Activated CD4-positive, alpha-beta T cell treated with anti-CD3 and anti-CD28 coated beads, Interleukin-2, amount 50 U/mL, for 48 hours (primary cell): ENCODE data around the gene LCTL.
"Not testable (repeated sequence)": the region's sequence is repeated elsewhere in the genome, so short reads cannot be mapped to it uniquely, and the experiment has no call there.

Experiments
- DNase-seq, 2 experiments: peaks; one replicate each; pipeline ENCODE4 v3.0.0-alpha.2; 2020

Gene LCTL

DNA sequence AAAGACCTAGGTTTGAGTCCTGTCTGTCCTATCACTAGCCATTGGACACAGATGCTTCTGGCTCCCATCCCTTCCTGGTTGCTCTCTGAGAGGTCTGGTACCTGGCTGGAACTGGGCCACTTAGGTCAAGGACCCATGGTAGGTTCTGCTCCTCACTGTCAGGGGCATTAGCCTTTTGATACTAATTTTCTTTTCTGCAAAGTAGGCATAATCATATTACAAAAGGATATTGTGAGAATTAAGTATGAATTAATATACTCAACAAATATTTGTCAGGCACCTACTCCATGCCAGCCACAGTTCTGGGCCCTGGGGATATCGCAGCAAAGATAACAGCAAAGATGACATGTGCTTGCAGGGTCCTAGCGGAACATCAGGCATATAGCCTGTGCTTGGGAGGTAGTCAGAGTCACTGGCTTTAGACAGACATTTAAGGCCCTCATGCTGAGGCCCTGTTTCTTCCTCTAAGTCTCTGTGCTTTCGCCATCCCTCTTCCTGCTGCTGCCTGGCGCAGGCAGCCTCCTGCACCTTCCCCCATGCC is 25.6 kb upstream of the LCTL start:
- no peak for DNase-seq

DNA sequence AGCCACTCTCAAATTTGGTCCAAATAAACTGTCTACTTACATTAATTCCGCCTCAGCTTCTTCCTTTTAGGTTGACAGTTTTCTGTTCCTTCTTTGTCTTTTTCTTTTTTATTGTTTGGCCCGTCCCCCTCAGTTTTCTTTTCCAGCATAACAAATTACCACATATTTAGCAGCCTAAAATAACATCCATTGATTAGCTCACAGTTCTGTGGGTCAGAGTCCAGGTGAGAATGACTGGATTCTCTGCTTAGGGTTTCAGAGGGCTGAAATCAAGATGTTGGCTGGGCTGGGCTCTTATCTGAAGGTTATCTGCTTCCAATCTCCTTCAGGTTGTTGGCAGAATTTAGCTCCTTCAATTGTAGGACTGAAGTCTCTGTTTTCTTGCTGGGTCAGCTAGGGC is 24.6 kb upstream of the LCTL start:
- DNase-seq: no peak

DNA sequence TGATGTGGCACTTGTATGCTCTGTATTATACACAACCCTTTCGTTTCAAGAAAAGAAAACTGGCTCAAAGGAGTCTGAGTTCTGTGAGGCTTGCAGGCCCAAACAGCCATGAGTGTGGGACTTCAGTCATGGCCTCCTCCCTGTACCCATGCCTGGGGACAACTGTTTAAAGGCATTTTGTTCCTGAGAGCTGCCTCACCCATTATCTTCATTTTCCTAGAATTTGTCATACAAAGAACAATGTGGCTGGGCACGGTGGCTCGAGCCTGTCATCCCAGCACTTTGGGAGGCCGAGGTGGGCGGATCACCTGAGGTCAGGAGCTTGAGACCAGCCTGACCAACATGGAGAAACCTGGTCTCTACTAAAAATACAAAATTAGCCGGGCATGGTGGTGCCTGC is 23.6 kb upstream of the LCTL start:
- DNase-seq: not testable (repeated sequence)

- no peak for DNase-seq
These were observed 23.2 kb upstream of the LCTL start for GRCh38 chr15:66588971-66589370.

DNA sequence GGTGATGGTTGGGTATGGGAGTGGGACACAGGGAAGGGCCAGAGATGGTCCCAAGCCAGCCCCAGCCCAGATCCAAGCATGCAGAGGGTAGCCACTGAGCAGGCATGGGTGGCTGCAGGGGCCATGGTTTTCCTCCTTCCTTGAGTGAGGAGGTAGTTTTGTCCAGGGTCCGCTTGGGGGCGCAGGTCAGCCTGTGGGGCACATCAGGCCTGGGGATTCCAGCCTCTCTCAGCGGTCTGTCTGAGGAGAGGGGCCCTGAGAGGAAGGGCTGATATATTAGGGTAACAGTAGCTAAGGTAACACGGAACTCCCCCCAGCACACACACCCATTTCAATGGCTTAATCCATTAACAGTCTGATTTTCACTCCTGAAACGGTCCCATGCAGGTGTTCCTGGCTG is 22.7 kb upstream of the LCTL start:
- DNase-seq: no peak

GRCh38 chr15:66587749-66588148 is 22.0 kb upstream of the LCTL start:
- no peak for DNase-seq

DNA sequence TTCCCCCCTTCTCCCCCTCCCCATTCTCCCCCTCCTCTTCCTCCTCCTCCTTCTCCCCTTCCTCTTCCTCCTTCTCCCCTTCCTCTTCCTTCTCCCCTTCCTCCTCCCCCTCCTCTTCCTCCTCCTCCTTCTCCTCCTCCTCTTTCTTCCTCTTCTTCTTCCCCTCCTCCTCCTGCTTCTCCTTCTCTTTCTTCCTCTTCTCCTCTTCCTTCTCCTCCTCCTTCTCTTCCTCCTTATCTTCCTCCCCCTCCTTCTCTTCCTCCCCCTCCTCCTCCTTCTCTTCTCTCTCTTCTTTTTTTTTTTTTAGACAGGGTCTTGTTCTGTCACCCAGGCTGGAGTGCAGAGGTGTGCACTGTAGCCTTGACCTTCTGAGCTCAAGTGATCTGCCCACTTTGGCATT is 21.2 kb upstream of the LCTL start:
- DNase-seq: no peak

DNA sequence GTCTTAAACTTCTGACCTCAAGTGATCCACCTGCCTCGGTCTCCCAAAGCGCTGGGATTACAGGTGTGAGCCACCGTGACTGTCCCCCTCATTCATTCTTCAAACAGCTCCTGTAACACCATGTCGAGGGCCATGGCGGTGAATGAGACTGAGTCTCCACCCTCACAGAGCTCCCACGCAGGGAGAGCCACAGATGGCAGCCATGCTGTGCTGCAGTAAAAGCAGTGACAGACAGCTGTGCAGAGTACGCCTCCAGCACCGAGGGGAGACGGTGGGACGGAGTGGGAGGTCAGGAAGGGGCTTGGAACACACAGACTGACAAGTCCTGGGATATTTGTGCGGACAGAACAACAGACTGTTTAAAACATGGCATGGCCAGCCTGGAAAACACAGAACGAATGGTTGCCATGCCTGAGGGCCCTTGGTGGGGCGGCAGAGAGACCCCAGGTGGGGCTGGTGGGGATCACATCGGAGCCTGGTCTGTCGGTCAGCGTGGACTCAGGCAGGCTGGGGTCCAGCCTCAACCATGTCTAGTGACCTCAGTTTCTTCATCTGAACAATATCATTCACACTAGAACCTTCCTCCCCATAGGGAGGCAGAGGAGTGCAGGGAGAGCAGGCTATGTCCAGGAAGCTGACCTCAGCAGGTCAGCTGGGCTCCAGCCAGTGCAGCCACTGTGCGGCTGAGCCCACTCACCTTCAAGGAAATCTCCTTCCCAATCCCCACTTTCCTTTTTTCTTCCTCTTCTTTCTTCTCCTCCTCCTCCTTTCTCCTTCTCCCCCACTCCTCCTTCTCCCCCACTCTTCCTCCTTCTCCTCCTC is 20.6 kb upstream of the LCTL start:
- DNase-seq: no peak

GRCh38 chr15:66581972-66582537 is 16.3 kb upstream of the LCTL start:
- DNase-seq: no peak

DNA sequence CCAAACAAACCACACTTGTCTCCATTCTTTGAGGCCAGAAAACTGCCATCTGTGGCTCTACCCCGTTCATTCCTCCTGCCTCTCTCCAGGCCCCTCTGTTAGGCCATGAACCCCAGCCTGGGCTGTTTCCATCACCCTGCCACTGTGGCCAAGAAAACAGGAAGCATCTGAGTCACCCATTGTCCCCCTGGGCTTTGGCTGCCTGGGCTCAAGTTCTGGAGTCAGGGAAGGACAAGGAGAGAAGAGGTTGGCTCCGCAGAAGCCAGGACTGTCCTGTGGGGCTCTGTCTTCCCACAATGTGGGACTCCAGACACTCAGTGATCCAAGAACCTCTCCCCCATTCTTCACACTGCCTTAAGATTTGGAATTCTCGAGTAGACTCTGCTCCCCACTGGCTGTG is 14.8 kb upstream of the LCTL start:
- DNase-seq: no peak

GRCh38 chr15:66578286-66578875 is 12.6 kb upstream of the LCTL start:
- DNase-seq: no peak

DNA sequence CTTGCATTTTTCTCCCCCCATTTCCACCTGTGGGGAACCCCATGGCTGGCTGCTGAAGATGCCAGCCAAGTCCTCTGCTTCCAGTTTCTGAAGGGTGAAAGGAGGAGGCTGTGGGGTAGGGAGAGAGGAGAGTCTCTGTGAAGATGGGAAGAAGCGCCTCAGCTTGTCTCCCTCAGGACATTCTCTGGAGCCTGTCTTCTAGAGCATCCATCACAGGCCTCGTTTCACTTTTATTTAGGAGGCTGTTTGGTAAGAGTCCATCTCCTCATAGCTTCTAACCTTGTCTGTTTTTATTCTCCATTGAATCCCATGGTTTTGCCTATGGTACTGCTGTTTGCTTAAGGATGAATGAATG is 8.8 kb upstream of the LCTL start:
- no peak for DNase-seq

- no peak for DNase-seq
These were observed 8.2 kb upstream of the LCTL start for GRCh38 chr15:66573719-66574595.

DNA sequence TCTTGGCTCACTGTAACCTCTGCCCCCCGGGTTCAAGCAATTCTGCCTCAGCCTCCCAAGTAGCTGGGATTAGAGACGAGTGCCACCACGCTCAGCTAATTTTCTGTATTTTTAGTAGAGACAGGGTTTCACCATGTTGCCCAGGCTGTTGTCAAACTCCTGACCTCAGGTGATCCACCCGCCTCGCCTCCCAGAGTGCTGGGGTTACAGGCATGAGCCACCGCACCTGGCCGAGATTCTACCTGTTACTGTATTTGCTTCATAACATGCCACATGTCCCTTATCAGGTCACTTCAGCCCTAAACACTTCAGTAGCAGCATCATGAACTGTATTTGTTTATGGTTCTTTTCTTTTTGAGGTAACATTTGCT is 7.5 kb upstream of the LCTL start:
- no peak for DNase-seq

DNA sequence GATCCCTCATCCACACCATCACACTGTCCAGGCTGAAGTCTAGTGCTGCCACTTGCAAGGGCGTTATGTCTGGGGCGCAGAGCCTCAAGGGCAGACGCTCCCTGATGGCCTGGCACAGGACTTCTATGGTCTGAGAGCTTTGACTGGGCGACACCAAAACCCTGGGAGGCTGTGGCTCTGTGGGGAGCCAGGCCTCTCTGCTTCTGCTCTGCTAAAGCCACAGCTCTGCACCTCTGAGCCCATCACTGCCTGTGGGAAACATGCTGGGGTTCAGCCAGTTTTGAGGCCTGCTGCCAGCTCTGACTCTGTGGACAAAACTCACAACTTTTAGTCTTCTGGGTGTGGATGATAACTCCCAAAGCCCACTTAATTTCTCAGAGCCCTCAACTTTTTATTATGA is 6.3 kb upstream of the LCTL start:
- no peak for DNase-seq

GRCh38 chr15:66570842-66571478 is 5.2 kb upstream of the LCTL start:
- no peak for DNase-seq

DNA sequence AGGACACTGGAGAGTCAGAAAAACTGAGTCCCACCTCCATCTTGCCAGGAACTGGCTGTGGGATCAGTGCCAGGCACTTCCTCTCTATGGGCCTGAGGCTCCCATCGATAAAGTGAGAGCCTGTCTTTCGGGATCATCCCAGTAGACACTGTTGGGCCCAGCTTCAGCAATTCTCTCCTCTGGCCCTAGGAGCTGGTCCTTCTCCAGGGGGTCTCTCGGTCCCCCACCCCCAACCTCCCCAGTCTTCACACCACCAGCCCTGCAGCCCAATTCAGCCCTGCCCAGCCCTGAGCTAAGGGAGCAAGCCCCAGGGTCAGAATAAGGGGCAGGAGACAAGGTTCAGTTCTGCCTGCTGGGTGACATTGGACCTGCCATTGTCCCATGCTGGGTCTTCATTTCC is 4.5 kb upstream of the LCTL start:
- no peak for DNase-seq

DNA sequence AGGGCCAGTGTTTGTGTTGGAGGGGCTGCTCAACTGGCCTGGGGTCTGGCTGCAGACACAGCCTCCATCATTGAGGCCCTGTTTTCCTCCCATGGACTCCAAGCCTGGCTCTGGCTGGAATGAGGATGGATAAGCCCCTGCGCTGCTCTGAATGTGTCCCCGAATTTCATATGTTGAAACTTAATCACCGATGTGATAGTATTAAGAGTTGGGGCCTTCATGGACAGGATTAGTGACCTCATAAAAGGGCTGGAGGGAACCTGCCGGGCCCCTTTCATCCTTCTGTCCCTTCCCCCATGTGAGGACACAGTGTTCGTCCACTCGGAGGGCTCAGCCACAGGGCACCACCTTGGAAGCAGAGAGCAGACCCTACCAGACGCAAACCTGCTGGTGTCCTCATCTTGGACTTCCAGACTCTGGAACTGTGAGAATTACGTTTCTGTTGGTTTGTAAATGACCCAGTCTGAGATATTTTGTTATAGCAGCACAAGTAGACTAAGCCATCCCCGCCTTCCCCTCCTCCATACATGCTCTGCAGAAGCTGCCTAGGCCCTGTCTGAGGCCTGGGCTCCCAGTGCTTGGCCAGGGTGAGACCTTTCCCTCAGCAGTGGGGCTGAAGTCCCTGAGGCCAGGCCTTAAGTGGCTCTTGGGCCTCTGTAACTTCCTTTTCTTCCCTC is 3.8 kb upstream of the LCTL start:
- no peak for DNase-seq

- no peak for DNase-seq
These were observed 2.1 kb upstream of the LCTL start for GRCh38 chr15:66567897-66568296.

DNA sequence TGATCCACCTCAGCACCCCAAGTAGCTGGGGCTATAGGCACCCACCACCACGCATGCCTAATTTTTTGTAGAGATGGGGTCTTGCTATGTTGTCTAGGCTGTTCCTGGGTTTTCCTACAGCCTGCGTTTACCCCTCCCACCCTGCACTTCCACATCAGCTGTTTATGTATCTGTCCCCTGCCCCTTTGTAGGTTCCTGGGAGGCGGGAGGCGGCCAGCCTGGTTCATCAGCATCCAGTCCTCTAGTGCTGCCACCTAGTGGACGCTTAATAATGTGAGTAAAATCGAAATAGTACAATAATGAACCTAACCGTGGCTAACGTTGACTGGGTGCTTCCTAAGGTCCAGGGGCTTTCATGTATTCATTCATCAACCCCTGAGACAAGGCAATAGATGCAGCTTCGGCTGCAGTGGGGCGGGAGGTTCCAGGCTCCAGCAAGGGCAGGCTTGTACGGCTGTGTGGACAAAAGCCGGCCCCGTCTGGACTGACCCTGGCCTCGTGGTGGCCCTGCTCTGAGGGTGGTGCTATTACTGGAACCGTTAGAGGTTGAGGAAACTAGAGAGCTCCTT is 1.2 kb upstream of the LCTL start:
- peak; percentile 53 to 66 for DNase-seq

GRCh38 chr15:66565141-66565641 is 607 bp downstream of the LCTL start:
- DNase-seq: no peak
